HepG2 (cell line): ENCODE data around the gene CKAP5. TPM values are rescaled to one million over a fixed set of nuclear protein-coding genes. Genes with fewer than 3 reads are reported as not detected.

ENCODE experiments used
- ELF1 ChIP-seq: sonication (generic); formaldehyde crosslinking; IDR thresholded peaks from 2 replicates; pipeline ENCODE4 v1.4.0; 2020; ENCODE audit warnings: missing genetic modification reagents
- HIVEP1 ChIP-seq: sonication (generic); formaldehyde crosslinking; IDR thresholded peaks from 2 replicates; pipeline ENCODE4 v1.4.0; 2020; ENCODE audit warnings: mild to moderate bottlenecking, missing genetic modification reagents
- KAT7 ChIP-seq: IDR thresholded peaks from 2 replicates; pipeline ENCODE4 v1.6.1; 2018; ENCODE audit warnings: borderline replicate concordance, missing compliant biosample characterization
- MYC ChIP-seq: sonication (generic); formaldehyde crosslinking; IDR thresholded peaks from 2 replicates; pipeline ENCODE4 v1.9.0; 2021; ENCODE audit warnings: missing genetic modification reagents, borderline replicate concordance
- NFE2L2 ChIP-seq: fragments of 150-350 bp; IDR thresholded peaks from 2 replicates; pipeline ENCODE4 v1.6.1; 2014; ENCODE audit warnings: low read length
- RFXANK ChIP-seq: IDR thresholded peaks from 2 replicates; pipeline ENCODE4 v1.6.1; 2016
- SIN3B ChIP-seq: fragments of 150-350 bp; IDR thresholded peaks from 2 replicates; pipeline ENCODE4 v1.6.1; 2014; ENCODE audit warnings: low read length
- SKIL ChIP-seq: sonication (generic); formaldehyde crosslinking; IDR thresholded peaks from 2 replicates; pipeline ENCODE4 v1.8.0; 2022; ENCODE audit warnings: missing genetic modification reagents, mild to moderate bottlenecking, moderate library complexity, borderline replicate concordance
- SOX6 ChIP-seq, 2 experiments: fragments of 450-650 bp in 1 of 2; sonication (generic) in 1 of 2; formaldehyde crosslinking in 1 of 2; IDR thresholded peaks; 2 replicates each; pipeline versions ENCODE4 v1.4.0 to v1.6.1; 2017 to 2020; ENCODE audit warnings: antibody characterized with exemption in 1 of 2, mild to moderate bottlenecking in 1 of 2, missing genetic modification reagents in 1 of 2
- SRSF9 ChIP-seq: fragments of 200-400 bp; formaldehyde crosslinking; IDR thresholded peaks from 2 replicates; pipeline ENCODE4 v1.6.1; 2018; ENCODE audit warnings: borderline replicate concordance, mild to moderate bottlenecking, low read depth, low read length; ENCODE audit not compliant: insufficient read depth, poor library complexity, severe bottlenecking
- ZNF12 ChIP-seq: sonication (generic); formaldehyde crosslinking; IDR thresholded peaks from 2 replicates; pipeline ENCODE4 v1.5.0; 2020; ENCODE audit warnings: missing genetic modification reagents
- ZNF343 ChIP-seq: sonication (generic); formaldehyde crosslinking; IDR thresholded peaks from 2 replicates; pipeline ENCODE4 v1.4.0; 2020; ENCODE audit warnings: mild to moderate bottlenecking, missing genetic modification reagents
- ZNF598 ChIP-seq: sonication (generic); formaldehyde crosslinking; IDR thresholded peaks from 2 replicates; pipeline ENCODE4 v1.5.1; 2020; ENCODE audit warnings: mild to moderate bottlenecking, missing genetic modification reagents, borderline replicate concordance
- ZNF746 ChIP-seq: sonication (generic); formaldehyde crosslinking; IDR thresholded peaks from 2 replicates; pipeline ENCODE4 v1.8.0; 2022; ENCODE audit warnings: mild to moderate bottlenecking, missing genetic modification reagents
- ZSCAN9 ChIP-seq: IDR thresholded peaks from 2 replicates; pipeline ENCODE4 v1.6.1; 2016; ENCODE audit warnings: borderline replicate concordance
- polyA plus RNA-seq, 8 experiments: library from polyadenylated mRNA; depleted of rRNA in 3 of 8; stranded (reverse) in 7 of 8; unstranded in 1 of 8; fragments of >200 nt; fragmentation: Illumina TruSeq in 4 of 8; extraction: Trizol in 4 of 8; gene quantifications; 2 replicates each; pipeline versions ENCODE4 v1.2.1 to v1.2.3, GENCODE V29; 2011 to 2016; ENCODE audit warnings: low read depth in 4 of 8, missing spikeins in 1 of 8, mixed read lengths in 1 of 8; ENCODE audit not compliant: insufficient read depth in 1 of 8
- total RNA-seq, 5 experiments: library from RNA; depleted of rRNA; stranded (reverse); fragments of >200 nt; fragmentation: Illumina TruSeq; extraction: Trizol; gene quantifications; 2 replicates each; pipeline ENCODE4 v1.2.3, GENCODE V29; 2016; ENCODE audit warnings: low read depth in 1 of 5
- TF ChIP-seq, protein P1 (sequence below): sonication (generic); formaldehyde crosslinking; IDR thresholded peaks from 2 replicates; pipeline ENCODE4 v1.5.1; 2020; ENCODE audit warnings: mild to moderate bottlenecking, missing genetic modification reagents
- TF ChIP-seq, protein P2 (sequence below): sonication (generic); formaldehyde crosslinking; IDR thresholded peaks from 2 replicates; pipeline ENCODE4 v1.4.0; 2020; ENCODE audit warnings: missing genetic modification reagents, mild to moderate bottlenecking, borderline replicate concordance
- TF ChIP-seq, protein P3 (sequence below): sonication (generic); formaldehyde crosslinking; IDR thresholded peaks from 2 replicates; pipeline ENCODE4 v1.9.0; 2021; ENCODE audit warnings: missing genetic modification reagents, borderline replicate concordance

Gene CKAP5
- total and polyA plus RNA-seq, 2 of the 13 experiments (the other 11 are each of a cell fraction or from before 2014, with no cell fraction given), result 79.2 to 103 TPM

DNA sequence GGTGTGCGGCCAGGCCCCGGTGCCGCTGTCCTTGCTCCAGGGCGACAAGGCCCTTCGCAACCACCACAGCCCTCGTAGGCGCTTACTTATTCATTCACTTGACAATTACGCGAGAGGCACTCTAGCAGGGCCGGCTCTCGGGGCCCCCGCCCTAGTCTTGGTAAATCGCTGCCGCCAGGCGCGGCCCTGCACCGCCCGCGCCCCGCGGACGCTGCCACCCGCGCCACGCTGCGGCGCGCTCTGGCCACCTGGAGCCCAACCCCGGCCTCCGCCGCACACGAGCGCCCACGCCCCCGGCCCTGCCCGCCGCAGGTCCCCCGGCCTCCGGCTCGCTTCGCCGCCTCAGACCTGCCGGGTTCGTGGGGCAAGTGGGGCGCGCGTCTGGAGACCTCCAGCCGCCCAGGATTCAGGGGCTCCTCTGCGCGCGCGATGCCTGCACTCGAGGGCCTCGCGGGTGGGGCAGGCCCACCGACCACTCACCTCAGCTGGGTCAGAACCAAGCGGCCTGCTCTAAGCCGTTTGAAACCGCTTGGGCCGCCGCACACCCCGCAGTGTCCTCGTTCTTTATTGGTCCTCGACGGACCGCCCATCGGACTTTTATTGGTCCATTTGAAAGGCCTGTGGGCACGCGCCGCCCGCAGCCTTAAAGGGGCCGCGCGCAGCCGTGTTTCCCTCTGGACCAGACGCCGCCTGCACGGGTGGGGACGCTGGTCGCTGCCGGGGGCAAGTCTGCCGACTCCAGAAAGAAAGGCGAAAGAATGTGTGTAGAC is at the start of gene CKAP5 (continued):
- TF ChIP-seq SIN3B (peak; percentile 55; the same call in 1 of the 2 replicates), KAT7 (CRISPR knock-in tag) (peak; percentile 76; the same call in 1 of the 2 replicates), ELF1 (CRISPR knock-in tag) (peak; percentile 23; the same call in 1 of the 2 replicates), ZNF343 (CRISPR knock-in tag) (no peak), HIVEP1 (CRISPR knock-in tag) (0 out of 2 replicates have a peak, but pooled peaks have one; percentile 30), ZSCAN9 (0 out of 2 replicates have a peak, but pooled peaks have one; percentile 15), SKIL (CRISPR knock-in tag) (no peak), RFXANK (peak; percentile 24; the same call in 1 of the 2 replicates), NFE2L2 (no peak), SRSF9 (no peak), ZNF746 (CRISPR knock-in tag) (0 out of 2 replicates have a peak, but pooled peaks have one; percentile 38), ZNF598 (peak; percentile 60; the same call in 1 of the 2 replicates), MYC (CRISPR knock-in tag) (peak; percentile 89), ZNF12 (CRISPR knock-in tag) (no peak), SOX6 (IDR thresholded peaks at IDR 0.05) (no peak), SOX6 (CRISPR knock-in tag; IDR thresholded peaks at IDR 0.05) (peak; percentile 30; the same call in 1 of the 2 replicates)
- TF ChIP-seq, protein P1, sequence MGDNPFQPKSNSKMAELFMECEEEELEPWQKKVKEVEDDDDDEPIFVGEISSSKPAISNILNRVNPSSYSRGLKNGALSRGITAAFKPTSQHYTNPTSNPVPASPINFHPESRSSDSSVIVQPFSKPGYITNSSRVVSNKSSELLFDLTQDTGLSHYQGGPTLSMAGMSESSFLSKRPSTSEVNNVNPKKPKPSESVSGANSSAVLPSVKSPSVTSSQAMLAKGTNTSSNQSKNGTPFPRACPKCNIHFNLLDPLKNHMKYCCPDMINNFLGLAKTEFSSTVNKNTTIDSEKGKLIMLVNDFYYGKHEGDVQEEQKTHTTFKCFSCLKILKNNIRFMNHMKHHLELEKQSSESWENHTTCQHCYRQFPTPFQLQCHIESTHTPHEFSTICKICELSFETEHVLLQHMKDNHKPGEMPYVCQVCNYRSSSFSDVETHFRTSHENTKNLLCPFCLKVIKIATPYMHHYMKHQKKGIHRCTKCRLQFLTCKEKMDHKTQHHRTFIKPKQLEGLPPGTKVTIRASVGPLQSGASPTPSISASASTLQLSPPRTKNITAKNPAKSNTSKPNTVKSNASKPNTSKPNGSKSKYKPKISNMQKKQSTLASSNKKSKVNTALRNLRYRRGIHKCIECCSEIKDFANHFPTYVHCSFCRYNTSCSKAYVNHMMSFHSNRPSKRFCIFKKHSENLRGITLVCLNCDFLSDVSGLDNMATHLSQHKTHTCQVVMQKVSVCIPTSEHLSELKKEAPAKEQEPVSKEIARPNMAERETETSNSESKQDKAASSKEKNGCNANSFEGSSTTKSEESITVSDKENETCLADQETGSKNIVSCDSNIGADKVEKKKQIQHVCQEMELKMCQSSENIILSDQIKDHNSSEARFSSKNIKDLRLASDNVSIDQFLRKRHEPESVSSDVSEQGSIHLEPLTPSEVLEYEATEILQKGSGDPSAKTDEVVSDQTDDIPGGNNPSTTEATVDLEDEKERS (CRISPR knock-in tag), result 0 out of 2 replicates have a peak, but pooled peaks have one; percentile 21
- TF ChIP-seq, protein P2, sequence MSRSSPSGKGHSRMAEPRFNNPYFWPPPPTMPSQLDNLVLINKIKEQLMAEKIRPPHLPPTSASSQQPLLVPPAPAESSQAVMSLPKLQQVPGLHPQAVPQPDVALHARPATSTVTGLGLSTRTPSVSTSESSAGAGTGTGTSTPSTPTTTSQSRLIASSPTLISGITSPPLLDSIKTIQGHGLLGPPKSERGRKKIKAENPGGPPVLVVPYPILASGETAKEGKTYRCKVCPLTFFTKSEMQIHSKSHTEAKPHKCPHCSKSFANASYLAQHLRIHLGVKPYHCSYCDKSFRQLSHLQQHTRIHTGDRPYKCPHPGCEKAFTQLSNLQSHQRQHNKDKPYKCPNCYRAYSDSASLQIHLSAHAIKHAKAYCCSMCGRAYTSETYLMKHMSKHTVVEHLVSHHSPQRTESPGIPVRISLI (CRISPR knock-in tag), result no peak
- TF ChIP-seq, protein P3, sequence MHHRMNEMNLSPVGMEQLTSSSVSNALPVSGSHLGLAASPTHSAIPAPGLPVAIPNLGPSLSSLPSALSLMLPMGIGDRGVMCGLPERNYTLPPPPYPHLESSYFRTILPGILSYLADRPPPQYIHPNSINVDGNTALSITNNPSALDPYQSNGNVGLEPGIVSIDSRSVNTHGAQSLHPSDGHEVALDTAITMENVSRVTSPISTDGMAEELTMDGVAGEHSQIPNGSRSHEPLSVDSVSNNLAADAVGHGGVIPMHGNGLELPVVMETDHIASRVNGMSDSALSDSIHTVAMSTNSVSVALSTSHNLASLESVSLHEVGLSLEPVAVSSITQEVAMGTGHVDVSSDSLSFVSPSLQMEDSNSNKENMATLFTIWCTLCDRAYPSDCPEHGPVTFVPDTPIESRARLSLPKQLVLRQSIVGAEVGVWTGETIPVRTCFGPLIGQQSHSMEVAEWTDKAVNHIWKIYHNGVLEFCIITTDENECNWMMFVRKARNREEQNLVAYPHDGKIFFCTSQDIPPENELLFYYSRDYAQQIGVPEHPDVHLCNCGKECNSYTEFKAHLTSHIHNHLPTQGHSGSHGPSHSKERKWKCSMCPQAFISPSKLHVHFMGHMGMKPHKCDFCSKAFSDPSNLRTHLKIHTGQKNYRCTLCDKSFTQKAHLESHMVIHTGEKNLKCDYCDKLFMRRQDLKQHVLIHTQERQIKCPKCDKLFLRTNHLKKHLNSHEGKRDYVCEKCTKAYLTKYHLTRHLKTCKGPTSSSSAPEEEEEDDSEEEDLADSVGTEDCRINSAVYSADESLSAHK, result no peak
